ENCODE data around the gene NUDT14. TPM values are rescaled to one million over a fixed set of nuclear protein-coding genes. Genes with fewer than 3 reads are reported as not detected.

Gene NUDT14
- total and polyA plus RNA-seq, 2 experiments from 2014 or later, result 14.8 to 38.4 TPM

DNA sequence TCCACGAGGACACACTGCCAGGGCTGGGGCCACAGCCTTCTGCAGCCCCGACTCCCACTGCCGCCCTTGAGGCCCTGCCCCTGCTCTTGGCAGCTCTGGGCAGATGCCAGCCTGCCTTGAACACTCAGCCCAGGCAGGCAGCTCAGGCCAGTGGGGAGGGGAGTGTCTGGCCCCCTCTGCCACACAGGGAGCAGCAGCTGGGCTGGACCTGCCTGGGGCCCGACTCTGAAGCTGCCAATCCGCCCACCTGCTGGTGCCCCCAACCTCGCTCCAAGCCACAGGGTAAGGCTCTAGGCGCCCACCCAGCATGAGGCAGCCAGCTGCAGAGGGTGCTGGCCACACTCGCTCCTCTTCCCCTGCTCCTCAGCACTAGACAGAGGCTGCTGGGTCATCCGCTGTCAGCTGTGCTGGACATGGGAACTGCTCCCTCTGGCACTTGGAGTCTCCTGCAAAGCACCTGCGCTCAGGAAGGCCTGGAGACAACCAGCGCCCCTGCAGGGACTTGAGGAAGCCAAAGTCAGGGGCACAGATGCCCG lies 24.6 kb upstream of the NUDT14 start (continued):
- TF ChIP-seq, protein P1, sequence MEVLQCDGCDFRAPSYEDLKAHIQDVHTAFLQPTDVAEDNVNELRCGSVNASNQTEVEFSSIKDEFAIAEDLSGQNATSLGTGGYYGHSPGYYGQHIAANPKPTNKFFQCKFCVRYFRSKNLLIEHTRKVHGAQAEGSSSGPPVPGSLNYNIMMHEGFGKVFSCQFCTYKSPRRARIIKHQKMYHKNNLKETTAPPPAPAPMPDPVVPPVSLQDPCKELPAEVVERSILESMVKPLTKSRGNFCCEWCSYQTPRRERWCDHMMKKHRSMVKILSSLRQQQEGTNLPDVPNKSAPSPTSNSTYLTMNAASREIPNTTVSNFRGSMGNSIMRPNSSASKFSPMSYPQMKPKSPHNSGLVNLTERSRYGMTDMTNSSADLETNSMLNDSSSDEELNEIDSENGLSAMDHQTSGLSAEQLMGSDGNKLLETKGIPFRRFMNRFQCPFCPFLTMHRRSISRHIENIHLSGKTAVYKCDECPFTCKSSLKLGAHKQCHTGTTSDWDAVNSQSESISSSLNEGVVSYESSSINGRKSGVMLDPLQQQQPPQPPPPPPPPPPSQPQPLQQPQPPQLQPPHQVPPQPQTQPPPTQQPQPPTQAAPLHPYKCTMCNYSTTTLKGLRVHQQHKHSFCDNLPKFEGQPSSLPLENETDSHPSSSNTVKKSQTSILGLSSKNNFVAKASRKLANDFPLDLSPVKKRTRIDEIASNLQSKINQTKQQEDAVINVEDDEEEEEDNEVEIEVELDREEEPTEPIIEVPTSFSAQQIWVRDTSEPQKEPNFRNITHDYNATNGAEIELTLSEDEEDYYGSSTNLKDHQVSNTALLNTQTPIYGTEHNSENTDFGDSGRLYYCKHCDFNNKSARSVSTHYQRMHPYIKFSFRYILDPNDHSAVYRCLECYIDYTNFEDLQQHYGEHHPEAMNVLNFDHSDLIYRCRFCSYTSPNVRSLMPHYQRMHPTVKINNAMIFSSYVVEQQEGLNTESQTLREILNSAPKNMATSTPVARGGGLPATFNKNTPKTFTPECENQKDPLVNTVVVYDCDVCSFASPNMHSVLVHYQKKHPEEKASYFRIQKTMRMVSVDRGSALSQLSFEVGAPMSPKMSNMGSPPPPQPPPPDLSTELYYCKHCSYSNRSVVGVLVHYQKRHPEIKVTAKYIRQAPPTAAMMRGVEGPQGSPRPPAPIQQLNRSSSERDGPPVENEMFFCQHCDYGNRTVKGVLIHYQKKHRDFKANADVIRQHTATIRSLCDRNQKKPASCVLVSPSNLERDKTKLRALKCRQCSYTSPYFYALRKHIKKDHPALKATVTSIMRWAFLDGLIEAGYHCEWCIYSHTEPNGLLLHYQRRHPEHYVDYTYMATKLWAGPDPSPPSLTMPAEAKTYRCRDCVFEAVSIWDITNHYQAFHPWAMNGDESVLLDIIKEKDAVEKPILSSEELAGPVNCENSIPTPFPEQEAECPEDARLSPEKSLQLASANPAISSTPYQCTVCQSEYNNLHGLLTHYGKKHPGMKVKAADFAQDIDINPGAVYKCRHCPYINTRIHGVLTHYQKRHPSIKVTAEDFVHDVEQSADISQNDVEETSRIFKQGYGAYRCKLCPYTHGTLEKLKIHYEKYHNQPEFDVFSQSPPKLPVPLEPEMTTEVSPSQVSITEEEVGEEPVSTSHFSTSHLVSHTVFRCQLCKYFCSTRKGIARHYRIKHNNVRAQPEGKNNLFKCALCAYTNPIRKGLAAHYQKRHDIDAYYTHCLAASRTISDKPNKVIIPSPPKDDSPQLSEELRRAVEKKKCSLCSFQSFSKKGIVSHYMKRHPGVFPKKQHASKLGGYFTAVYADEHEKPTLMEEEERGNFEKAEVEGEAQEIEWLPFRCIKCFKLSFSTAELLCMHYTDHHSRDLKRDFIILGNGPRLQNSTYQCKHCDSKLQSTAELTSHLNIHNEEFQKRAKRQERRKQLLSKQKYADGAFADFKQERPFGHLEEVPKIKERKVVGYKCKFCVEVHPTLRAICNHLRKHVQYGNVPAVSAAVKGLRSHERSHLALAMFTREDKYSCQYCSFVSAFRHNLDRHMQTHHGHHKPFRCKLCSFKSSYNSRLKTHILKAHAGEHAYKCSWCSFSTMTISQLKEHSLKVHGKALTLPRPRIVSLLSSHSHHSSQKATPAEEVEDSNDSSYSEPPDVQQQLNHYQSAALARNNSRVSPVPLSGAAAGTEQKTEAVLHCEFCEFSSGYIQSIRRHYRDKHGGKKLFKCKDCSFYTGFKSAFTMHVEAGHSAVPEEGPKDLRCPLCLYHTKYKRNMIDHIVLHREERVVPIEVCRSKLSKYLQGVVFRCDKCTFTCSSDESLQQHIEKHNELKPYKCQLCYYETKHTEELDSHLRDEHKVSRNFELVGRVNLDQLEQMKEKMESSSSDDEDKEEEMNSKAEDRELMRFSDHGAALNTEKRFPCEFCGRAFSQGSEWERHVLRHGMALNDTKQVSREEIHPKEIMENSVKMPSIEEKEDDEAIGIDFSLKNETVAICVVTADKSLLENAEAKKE (CRISPR knock-in tag; IDR thresholded peaks at IDR 0.05), result no peak

DNA sequence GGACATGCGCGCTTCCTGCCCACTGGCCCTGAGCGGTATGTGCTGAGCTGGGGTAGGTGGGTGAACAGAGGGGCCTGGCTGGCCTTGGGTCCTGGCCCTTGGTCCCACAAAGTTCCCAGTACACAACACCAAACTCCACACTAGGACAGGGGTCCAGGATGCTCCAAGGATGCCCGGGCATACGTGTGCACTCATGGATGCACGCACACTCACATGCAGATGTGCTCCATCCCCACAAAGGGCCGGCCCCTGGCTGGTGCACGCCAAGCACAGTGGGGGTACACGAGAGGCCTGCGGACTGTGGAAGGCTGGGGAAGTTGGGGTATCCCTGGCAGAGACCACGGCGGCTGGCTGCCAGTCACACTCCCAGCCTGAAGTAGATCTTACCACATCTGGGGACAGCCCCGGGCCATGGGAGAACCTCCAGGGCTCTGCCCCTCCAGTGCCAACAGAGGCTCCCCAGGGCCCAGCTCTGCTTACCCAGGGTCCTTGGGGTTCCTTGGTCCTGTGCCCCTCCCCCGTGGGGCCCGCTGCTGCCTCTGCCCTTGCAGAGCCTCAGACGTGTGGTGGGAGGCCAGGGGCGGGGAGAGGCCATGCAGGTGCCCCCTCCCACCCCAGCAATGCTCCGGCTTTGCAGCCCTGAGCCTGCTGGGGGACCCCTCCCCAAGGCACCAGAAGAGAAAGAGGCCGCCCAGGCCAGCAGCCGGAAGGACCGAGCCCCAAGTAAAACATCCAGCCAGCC lies 24.0 kb upstream of the NUDT14 start:
- Mint-ChIP-seq H3K36me3 (ENCODE audit: low read depth) (no peaks in the 10 kb centered on the region), H3K27me3 (ENCODE audit: insufficient read depth, low read depth, poor library complexity) (peaks cover 14% of the 10 kb centered on the region), H3K27ac (no peak overlapping the region), H3K4me3 (no peak overlapping the region), H3K4me1 (no peaks in the 10 kb centered on the region), H3K9me3 (no peaks in the 10 kb centered on the region)
- Histone ChIP-seq H2AFZ (no peak overlapping the region), H3K9me2 (ENCODE audit: insufficient read depth) (no peaks in the 10 kb centered on the region), H3K27me3 (ENCODE audit: insufficient read depth) (no peaks in the 10 kb centered on the region), H3K27ac (ENCODE audit: low read depth) (no peak overlapping the region), H3K4me2 (no peak overlapping the region), H3K36me3 (ENCODE audit: insufficient read depth) (no peaks in the 10 kb centered on the region), H3F3A (replicated peaks; ENCODE audit: low read depth) (no peaks in the 10 kb centered on the region), H3K4me3 (no peak overlapping the region), H4K20me1 (replicated peaks; ENCODE audit: insufficient read depth) (no peaks in the 10 kb centered on the region), H3K4me1 (ENCODE audit: insufficient read depth) (no peaks in the 10 kb centered on the region; the same call in 1 of the 2 replicates), H3K79me2 (replicated peaks; ENCODE audit: insufficient read depth) (no peaks in the 10 kb centered on the region)
- ATAC-seq, result no peak
- DNase-seq (ENCODE audit: low spot score), result no peak
- TF ChIP-seq STAT1 (IDR thresholded peaks at IDR 0.05; ENCODE audit: unreplicated experiment), result no peak
- TF ChIP-seq ZNF331 (CRISPR knock-in tag; IDR thresholded peaks at IDR 0.05; ENCODE audit: low read depth), result no peak
- TF ChIP-seq ZNF114 (CRISPR knock-in tag; IDR thresholded peaks at IDR 0.05), result no peak
- TF ChIP-seq, protein P2, sequence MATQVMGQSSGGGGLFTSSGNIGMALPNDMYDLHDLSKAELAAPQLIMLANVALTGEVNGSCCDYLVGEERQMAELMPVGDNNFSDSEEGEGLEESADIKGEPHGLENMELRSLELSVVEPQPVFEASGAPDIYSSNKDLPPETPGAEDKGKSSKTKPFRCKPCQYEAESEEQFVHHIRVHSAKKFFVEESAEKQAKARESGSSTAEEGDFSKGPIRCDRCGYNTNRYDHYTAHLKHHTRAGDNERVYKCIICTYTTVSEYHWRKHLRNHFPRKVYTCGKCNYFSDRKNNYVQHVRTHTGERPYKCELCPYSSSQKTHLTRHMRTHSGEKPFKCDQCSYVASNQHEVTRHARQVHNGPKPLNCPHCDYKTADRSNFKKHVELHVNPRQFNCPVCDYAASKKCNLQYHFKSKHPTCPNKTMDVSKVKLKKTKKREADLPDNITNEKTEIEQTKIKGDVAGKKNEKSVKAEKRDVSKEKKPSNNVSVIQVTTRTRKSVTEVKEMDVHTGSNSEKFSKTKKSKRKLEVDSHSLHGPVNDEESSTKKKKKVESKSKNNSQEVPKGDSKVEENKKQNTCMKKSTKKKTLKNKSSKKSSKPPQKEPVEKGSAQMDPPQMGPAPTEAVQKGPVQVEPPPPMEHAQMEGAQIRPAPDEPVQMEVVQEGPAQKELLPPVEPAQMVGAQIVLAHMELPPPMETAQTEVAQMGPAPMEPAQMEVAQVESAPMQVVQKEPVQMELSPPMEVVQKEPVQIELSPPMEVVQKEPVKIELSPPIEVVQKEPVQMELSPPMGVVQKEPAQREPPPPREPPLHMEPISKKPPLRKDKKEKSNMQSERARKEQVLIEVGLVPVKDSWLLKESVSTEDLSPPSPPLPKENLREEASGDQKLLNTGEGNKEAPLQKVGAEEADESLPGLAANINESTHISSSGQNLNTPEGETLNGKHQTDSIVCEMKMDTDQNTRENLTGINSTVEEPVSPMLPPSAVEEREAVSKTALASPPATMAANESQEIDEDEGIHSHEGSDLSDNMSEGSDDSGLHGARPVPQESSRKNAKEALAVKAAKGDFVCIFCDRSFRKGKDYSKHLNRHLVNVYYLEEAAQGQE (IDR thresholded peaks at IDR 0.05; ENCODE audit: unreplicated experiment), result no peak
- TF ChIP-seq, protein P3, sequence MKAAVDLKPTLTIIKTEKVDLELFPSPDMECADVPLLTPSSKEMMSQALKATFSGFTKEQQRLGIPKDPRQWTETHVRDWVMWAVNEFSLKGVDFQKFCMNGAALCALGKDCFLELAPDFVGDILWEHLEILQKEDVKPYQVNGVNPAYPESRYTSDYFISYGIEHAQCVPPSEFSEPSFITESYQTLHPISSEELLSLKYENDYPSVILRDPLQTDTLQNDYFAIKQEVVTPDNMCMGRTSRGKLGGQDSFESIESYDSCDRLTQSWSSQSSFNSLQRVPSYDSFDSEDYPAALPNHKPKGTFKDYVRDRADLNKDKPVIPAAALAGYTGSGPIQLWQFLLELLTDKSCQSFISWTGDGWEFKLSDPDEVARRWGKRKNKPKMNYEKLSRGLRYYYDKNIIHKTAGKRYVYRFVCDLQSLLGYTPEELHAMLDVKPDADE (IDR thresholded peaks at IDR 0.05), result no peak
- TF ChIP-seq POLR2AphosphoS5 (IDR thresholded peaks at IDR 0.05; ENCODE audit: low read depth), result no peak
- no peak for TF ChIP-seq CREB1 (CRISPR knock-in tag; IDR thresholded peaks at IDR 0.05; ENCODE audit: low read depth)
- TF ChIP-seq EZH2phosphoT487 (IDR thresholded peaks at IDR 0.05; ENCODE audit: unreplicated experiment), result no peak
- no peak for TF ChIP-seq EZH2 (IDR thresholded peaks at IDR 0.05; ENCODE audit: low read depth, unreplicated experiment)
- TF ChIP-seq, protein P4, sequence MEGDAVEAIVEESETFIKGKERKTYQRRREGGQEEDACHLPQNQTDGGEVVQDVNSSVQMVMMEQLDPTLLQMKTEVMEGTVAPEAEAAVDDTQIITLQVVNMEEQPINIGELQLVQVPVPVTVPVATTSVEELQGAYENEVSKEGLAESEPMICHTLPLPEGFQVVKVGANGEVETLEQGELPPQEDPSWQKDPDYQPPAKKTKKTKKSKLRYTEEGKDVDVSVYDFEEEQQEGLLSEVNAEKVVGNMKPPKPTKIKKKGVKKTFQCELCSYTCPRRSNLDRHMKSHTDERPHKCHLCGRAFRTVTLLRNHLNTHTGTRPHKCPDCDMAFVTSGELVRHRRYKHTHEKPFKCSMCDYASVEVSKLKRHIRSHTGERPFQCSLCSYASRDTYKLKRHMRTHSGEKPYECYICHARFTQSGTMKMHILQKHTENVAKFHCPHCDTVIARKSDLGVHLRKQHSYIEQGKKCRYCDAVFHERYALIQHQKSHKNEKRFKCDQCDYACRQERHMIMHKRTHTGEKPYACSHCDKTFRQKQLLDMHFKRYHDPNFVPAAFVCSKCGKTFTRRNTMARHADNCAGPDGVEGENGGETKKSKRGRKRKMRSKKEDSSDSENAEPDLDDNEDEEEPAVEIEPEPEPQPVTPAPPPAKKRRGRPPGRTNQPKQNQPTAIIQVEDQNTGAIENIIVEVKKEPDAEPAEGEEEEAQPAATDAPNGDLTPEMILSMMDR (conservative IDR thresholded peaks at IDR 0.05; ENCODE audit: low read depth in 2 of 2), result no peak
- no peak for TF ChIP-seq JUNB (IDR thresholded peaks at IDR 0.05; ENCODE audit: unreplicated experiment)
